Activated T-cell treated with anti-CD3 and anti-CD28 coated beads for 1 hour (primary cell): Measurements from ENCODE around the gene ITFG1.
"Not testable (repeated sequence)": the region's sequence is repeated elsewhere in the genome, so short reads cannot be mapped to it uniquely, and the experiment has no call there.

Source experiments
- DNase-seq: peaks from one replicate; pipeline ENCODE4 v3.0.0-alpha.2; 2020; ENCODE audit warnings: low read depth

ITFG1 gene

GRCh38 chr16:47236716-47237115 lies 224.1 kb downstream of the ITFG1 start:
- no peak for DNase-seq

- no peak for DNase-seq
These were observed 230.6 kb downstream of the ITFG1 start for GRCh38 chr16:47230296-47230695.

GRCh38 chr16:47229053-47230050 lies 231.5 kb downstream of the ITFG1 start:
- no peak for DNase-seq

- DNase-seq: no peak
These were observed 232.6 kb downstream of the ITFG1 start for GRCh38 chr16:47228241-47228640.

GRCh38 chr16:47213761-47214440 lies 247.0 kb downstream of the ITFG1 start:
- no peak for DNase-seq

- no peak for DNase-seq
These were observed 249.6 kb downstream of the ITFG1 start for GRCh38 chr16:47211218-47211617.

- no peak for DNase-seq
These were observed 255.9 kb downstream of the ITFG1 start for GRCh38 chr16:47204736-47205504.

GRCh38 chr16:47203433-47203832 lies 257.4 kb downstream of the ITFG1 start:
- not testable (repeated sequence) for DNase-seq

GRCh38 chr16:47198180-47198575 lies 262.7 kb downstream of the ITFG1 start:
- no peak for DNase-seq

- DNase-seq: no peak
These were observed 263.2 kb downstream of the ITFG1 start for GRCh38 chr16:47197536-47198179.

- DNase-seq: no peak
These were observed 264.4 kb downstream of the ITFG1 start for GRCh38 chr16:47196457-47196856.

- no peak for DNase-seq
These were observed 278.5 kb downstream of the ITFG1 start for GRCh38 chr16:47182318-47182717.

- DNase-seq: not testable (repeated sequence)
These were observed 279.8 kb downstream of the ITFG1 start for GRCh38 chr16:47181066-47181465.

GRCh38 chr16:47180073-47180472 lies 280.8 kb downstream of the ITFG1 start:
- no peak for DNase-seq

GRCh38 chr16:47175152-47175551 lies 285.7 kb downstream of the ITFG1 start:
- no peak for DNase-seq

GRCh38 chr16:47162670-47163420 lies 298.0 kb downstream of the ITFG1 start:
- DNase-seq: no peak

- no peak for DNase-seq
These were observed 299.4 kb downstream of the ITFG1 start for GRCh38 chr16:47161464-47161863.

GRCh38 chr16:47160422-47160821 lies 300.4 kb downstream of the ITFG1 start:
- DNase-seq: no peak

- DNase-seq: no peak
These were observed 301.9 kb downstream of the ITFG1 start for GRCh38 chr16:47158992-47159391.

- no peak for DNase-seq
These were observed 304.1 kb downstream of the ITFG1 start for GRCh38 chr16:47156680-47157215.

GRCh38 chr16:47152501-47152900 lies 308.4 kb downstream of the ITFG1 start:
- DNase-seq: not testable (repeated sequence)
